GM19463 (cell line): Measurements from ENCODE around the gene RASL11B.

Experiments
- ATAC-seq: cut with Tn5 transposase; IDR thresholded peaks from one replicate; pipeline ENCODE4 v1.9.1; 2021; ENCODE audit warnings: mild to moderate bottlenecking, moderate library complexity; ENCODE audit not compliant: unreplicated experiment

The RASL11B gene

DNA sequence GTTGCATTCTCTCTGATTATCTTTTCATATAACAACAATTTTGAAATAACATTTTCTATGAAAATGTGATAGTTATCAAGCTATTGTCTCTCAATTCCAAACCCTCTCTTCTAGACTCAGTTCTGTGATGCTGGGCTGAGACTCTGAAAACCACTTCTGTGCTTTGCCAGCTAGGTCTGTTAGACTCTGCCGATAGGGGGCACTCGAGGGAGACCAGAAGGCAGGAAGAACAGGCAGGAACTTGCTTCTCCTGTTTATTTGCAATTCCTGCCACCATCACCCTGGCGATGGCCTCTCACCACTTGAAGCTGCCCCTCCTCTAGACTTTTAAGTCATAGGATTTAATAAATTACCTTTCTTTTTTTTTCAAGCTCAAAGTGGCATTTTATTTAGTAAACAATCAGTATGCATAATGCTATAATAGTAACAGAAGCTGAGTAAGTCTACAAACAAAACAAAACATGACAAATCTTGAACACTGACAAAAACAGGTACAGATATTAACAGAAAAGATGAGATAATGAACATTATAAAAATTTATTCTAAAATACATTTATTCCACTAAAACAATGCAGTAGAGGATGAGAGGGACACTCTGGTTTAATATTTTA, 49.7 kb downstream of the RASL11B start:
- peak; percentile 83 for ATAC-seq

DNA sequence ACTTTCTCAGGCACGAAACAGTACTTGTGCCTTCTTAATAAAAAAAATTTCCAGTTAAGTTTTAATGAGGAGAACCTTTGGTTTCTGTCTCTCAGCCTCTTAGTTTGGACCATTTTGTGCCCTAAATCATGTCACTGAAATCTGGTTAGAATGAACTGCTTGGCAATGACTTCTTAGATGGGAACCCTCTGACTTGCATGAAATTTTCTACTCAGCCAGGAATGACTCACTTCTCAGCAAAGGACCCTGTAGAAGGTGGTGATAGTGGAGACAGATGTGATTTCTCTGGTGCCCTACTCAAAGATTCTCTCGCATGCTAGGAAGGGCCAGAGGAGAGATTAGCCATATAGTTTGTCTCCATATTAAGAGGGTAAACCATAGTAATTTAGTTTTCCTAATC, 50.5 kb downstream of the RASL11B start:
- no peak for ATAC-seq

DNA sequence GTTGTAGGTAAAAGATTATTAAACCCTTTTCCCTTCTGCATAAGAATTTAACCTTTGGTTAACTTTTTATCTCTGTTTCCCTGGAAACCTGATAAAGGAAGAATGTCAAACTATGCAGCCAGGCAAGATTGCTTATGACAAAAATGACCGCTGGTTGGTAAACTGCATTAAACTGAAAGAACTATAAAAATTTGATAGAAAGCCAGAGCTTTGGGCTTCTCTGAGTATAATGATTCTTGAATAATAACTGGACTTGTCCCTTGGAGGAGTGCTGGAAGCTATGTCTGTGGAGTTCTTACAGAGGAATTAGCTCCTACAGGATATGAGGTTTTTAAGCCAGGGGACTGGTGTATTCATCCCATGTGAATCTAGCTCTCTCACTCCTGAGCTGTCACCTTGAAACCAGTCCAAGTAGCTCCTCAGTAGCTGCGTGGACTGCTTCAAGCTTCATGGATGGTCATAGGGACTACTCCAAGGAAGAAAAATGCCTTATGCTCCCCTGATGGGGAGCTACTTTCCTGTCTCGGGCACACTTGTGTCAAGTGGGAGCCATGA, 52.0 kb downstream of the RASL11B start:
- no peak for ATAC-seq

DNA sequence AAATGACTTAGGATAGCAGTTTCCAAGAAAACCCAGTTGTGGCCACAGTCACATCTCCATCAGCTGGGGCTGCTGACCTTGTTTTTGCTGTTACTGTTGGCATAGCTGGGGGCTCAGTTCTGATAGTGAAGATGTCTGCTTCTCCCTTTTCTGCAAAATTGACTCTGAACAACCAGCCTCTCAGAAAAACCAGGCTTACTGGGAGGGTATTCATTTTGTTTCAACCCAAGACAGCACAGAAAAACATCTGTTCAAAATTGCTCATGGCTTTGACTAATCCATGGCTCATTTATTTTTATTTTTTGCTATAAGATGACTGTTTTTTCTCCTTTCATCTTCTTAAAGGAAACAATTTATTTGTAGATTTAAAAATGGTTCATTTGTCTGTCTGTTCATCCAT, 53.1 kb downstream of the RASL11B start:
- ATAC-seq, result no peak

DNA sequence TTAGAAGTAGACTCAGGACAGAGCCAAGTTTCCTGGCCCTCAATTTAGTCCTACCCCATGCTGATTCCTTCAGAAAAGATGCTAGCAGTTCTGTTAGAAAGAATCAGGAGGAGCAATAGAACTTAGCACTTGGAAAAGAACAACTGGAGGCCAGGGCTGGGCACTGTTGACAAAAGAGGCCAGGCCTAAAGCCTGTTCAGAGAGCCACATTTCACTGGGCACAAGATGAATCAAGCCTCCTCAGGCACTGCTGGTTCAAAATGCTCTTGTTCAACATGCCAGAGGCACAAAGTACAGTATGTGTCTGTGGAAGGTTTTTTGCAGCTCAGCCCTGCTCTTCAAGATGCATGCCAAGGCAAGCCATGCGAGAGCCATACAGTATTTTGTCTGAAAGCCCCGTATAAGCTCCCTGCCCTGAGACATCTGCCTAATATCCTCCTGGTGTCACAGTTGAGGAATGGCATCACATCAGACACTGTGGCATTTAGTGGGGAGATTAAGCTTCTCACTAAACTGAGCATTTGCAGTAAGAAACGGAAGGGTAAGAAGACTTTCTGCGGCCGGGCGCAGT, 53.7 kb downstream of the RASL11B start:
- ATAC-seq, result no peak
